GM19468 (cell line): Measurements from ENCODE around the gene VEPH1.

Experiments
- ATAC-seq: cut with Tn5 transposase; IDR thresholded peaks from one replicate; pipeline ENCODE4 v1.9.1; 2021; ENCODE audit warnings: mild to moderate bottlenecking, moderate library complexity, moderate number of reproducible peaks; ENCODE audit not compliant: unreplicated experiment; ENCODE audit errors: extremely low read depth

Gene VEPH1

DNA sequence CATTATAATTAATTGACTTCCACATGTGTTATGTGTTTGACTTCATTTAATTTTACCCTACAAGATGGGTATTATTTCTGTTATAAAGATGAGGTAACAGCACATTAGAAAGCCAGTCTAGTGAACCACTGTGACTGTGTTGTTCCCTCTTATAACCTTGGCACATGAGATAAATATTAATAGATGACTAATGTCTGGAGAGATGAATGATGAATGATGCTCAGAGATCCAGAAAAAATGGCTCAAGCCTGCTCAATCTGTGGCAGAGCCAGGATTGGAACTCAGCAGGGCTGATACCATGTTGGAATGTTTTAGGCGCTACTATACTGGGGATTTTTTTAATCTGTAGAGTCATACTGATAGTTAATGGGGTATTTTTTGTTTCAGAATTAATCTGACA, 185.3 kb downstream of the VEPH1 start:
- no peak for ATAC-seq

DNA sequence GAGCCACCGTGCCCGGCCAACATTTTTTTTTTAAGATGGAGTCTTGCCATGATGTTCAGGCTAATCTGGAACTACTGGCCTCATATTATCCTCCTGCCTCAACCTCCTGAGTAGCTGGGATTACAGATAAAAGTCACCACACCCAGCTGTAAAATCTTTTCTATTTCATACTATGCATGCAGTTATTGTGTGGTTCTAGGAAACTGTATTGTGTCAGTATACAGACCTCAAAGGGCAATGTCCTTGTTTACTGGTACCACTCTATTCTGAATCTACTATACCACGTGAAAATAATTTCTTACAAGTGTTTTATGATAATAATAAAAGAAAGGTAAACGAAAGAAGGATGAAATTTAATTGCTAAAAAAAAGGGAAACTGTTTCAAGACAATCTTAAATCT, 190.0 kb downstream of the VEPH1 start:
- no peak for ATAC-seq

GRCh38 chr3:157312376-157312745, 190.9 kb downstream of the VEPH1 start:
- no peak for ATAC-seq

GRCh38 chr3:157311633-157312375, 191.4 kb downstream of the VEPH1 start:
- no peak for ATAC-seq

DNA sequence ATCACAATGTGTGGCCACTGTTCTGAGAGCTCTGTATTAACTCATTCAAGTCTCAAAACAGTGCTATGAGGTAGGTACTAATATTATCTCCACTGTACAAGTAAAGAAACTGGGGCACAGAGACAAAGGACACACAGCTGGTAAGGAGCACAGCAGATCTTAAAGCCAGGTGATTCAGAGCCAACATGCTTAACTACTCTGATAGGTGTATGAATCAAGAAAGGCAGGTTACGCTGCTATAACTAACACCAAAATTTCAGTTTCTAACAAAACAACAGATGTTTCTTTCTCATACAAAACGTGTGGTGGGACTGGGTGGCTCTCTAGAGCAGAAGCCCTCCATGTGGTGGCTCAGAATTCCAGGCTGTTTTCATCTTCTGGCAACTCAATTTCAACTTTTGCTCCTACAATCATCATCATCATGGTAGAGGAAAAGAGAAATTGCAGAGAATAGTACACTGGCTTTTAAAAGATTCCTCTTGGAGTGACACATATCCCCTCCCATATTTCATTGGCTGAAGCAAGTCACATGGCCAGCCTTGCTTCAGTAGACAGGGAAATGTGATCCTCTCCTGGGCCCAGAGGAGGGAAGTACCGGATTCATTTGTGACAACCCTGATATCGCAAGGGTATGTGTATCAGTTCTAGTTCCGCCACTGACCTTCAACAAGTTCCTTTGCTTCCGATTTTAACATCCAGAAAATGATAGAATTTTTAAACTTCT, 192.7 kb downstream of the VEPH1 start:
- no peak for ATAC-seq

GRCh38 chr3:157306502-157306901, 196.7 kb downstream of the VEPH1 start:
- ATAC-seq, result no peak

DNA sequence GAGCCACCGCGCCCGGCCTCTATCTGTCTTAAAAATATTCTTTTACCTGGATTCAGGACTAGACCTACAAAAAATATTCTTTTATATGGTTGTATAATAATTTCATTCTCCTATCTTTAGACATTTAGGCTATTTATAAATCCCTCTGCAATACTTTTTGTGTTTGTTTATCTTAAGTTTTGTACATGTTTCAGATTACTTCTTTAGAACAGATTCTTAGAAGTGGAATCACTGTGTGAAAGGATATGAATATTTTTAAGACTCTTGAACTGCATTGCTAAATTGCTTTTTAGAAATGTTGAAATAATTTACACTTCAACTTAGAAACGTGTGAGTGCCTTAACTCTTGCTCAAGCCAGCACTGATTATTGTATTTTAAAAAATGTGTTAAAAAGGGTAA, 197.8 kb downstream of the VEPH1 start:
- no peak for ATAC-seq

GRCh38 chr3:157301755-157302154, 201.5 kb downstream of the VEPH1 start:
- ATAC-seq, result no peak

DNA sequence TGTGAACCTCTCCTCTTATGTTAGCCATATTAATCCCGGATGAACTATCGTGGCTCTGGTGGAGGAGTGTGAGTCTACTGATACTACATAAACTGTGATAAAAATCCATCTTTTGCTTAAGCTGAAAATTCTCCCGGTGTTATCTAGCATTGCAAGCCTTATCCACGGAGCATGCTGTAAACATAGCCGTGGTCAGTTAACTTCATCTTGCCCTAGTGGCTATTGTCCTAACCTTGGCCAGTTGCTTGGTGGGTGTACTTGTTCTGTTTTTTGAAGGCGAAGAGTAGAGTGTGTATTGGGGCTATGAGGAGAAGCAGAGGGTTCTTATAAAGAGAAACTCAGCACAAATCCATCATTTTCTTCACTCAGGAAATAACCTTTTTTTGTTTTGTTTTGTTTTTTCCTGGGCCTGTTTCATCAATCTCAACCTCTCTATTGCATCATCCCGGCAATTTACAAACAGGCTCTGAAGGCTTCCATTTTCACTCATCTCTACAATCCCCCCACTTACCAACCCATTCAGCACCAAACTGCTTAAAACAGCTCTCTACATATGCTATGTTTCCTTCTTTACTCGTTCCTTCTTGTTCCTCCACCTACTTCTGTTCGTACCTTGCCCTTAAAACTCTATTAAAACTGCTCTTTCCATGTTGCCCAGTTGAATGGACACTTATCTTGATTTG, 202.1 kb downstream of the VEPH1 start:
- ATAC-seq, result no peak

- ATAC-seq, result no peak
These were observed 203.1 kb downstream of the VEPH1 start for GRCh38 chr3:157300094-157300493.

DNA sequence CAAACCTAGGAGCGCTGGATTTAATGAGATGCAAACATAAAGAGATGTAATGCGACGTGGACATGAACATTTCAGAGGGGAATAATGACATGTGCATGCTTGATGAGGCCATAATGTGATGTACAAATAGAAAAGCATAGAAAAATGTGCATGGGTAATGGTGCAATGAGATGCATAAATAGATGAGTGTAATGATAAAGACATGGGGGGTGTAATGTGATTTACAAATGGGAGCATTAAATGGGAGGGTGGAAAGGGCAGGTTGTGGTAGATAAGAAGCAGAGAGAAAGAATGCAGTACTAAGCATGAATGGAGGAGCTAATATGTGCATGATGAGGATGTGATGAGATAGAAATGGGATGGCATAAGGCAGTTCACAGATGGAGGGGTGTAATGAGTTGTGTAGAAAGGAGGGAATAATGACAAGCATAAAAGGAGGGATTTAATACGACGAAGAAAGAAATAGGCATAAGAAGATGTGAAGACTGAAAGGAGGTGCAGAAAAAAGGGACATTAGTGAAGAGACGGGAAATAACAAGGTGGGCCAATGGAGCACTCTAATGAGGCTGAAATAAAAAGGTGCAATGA, 205.8 kb downstream of the VEPH1 start:
- ATAC-seq, result no peak

GRCh38 chr3:157294953-157295352, 208.3 kb downstream of the VEPH1 start:
- ATAC-seq, result no peak

GRCh38 chr3:157294491-157294890, 208.7 kb downstream of the VEPH1 start:
- no peak for ATAC-seq

DNA sequence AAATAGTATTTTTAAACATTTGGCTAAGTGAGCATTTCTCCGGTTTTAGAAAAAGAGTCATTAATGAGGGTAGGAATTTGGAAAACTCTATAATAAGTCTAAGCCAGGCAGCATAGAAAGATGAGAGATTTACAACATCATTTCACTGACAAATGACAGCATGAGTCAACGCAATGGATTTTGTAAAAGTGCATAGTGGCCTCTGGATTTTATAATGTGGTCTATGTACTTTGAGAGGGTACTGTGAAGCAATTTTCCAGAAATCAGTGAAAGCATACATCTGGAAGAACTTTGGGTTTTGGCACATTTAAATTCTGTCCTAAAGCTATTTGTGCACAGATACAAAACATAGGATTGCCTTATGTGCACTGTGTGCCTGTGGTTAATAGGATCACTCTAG, 212.4 kb downstream of the VEPH1 start:
- ATAC-seq, result no peak

- no peak for ATAC-seq
These were observed 217.2 kb downstream of the VEPH1 start for GRCh38 chr3:157285966-157286365.

DNA sequence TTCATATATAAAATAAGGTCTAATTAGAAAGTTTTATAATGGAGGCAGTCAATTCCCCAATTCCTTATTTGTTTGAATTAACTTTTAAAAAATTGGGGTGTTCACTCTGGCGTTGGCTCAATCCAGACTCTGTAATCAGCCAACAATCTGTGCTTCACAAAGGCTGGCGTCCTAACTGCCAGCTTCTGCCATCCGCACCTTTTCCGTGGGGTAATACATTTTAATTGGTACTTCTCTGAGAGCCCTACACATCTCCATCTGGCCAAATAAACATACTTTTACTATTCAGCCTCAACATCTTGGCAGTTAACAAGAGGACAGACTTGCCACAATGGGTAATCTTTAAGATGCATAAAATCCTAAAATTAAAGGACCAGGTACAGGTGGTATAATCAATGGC, 218.1 kb downstream of the VEPH1 start:
- no peak for ATAC-seq

GRCh38 chr3:157284688-157285087, 218.5 kb downstream of the VEPH1 start:
- no peak for ATAC-seq

DNA sequence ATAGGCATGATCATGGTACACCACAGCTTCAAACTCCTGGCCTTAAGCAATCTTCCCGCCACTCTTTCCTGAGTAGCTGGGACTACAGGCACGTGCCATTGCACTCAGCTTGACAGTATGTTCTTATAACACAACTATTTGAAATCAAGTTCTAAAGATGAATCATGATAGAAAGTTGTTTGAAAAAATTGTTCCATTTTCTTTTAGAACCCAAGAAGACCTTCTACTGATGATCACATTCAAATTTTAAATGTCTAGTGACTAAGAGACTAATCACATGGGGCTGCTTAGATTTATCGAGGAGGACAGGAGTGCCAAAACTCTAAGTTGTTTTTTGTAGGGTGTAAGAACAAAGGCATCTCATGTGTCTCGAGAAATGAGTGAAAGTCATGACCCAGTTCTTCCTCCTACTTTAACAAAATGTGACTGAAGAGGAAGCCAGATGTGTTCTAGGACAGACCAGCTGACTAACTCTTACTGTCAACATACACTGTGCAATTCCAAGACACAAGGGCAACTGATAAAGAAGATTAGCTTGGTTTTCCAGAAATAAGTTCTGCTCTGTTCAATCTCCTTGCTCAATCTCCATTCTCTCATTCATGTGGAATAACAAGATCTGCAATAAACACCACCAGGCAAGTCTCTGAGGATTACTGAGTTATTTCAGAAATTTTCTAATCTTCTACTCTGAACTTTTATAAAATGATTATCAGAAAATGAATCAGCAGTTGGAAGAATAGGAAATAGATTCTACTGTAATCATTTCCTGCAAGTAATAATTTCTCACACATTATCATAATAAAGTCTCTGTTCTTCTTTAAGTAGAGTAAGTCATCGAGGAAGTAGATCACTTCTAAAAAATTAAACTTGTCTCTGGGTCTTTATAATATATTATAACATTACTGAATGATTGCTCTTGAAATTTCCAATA, 220.7 kb downstream of the VEPH1 start:
- ATAC-seq, result no peak

- no peak for ATAC-seq
These were observed 222.4 kb downstream of the VEPH1 start for GRCh38 chr3:157280786-157281185.

- ATAC-seq, result no peak
These were observed 222.9 kb downstream of the VEPH1 start for GRCh38 chr3:157280354-157280753.
